Vagina (tissue), 2 donors: ENCODE data around the gene STOM. TPM values are rescaled to one million over a fixed set of nuclear protein-coding genes. Genes with fewer than 3 reads are reported as not detected.

Experiments
- DNase-seq, 2 donors: peaks; one replicate each; pipeline ENCODE4 v3.0.0-alpha.2; 2017; ENCODE audit errors: extremely low spot score in 2 of 2
- H3K27ac ChIP-seq: fragments of 200-600 bp; sonication (generic); one replicate; pipeline ENCODE4 v1.5.1; 2019
- H3K27me3 ChIP-seq: fragments of 200-600 bp; sonication (generic); one replicate; pipeline ENCODE4 v1.5.1; 2019
- H3K36me3 ChIP-seq, 2 donors: fragments of 200-600 bp; sonication (generic); one replicate each; pipeline ENCODE4 v1.5.1; 2017 to 2019
- H3K4me1 ChIP-seq: fragments of 200-600 bp; sonication (generic); one replicate; pipeline ENCODE4 v1.5.1; 2019
- H3K4me3 ChIP-seq, 2 donors: fragments of 200-600 bp; sonication (generic); 1 replicate in 1 of 2; 2 replicates in 1 of 2; pipeline ENCODE4 v1.5.1; 2016 to 2019
- H3K9me3 ChIP-seq: fragments of 200-600 bp; sonication (generic); one replicate; pipeline ENCODE4 v1.5.1; 2019
- POLR2A ChIP-seq, 2 donors: fragments of 450-650 bp; IDR thresholded peaks; one replicate each; pipeline ENCODE4 v1.6.1; 2017; ENCODE audit warnings: antibody characterized with exemption in 2 of 2, mild to moderate bottlenecking in 2 of 2, moderate library complexity in 2 of 2
- POLR2AphosphoS5 ChIP-seq, 2 donors: sonication (generic); formaldehyde crosslinking; IDR thresholded peaks; one replicate each; pipeline ENCODE4 v1.9.0; 2017; ENCODE audit warnings: antibody characterized with exemption in 2 of 2, mild to moderate bottlenecking in 2 of 2, low read depth in 1 of 2; ENCODE audit not compliant: insufficient read depth in 1 of 2
- intact Hi-C: fragments of 100-400 bp; cut with DNase I; formaldehyde crosslinking; loops from one replicate; pipeline ENCODE4 v1.15.1; 2023
- total RNA-seq: library from RNA; depleted of rRNA; stranded (reverse); fragments of >200 nt; gene quantifications from one replicate; pipeline ENCODE4 v1.2.3, GENCODE V29; 2016
- TF ChIP-seq, protein P1 (sequence below), 3 experiments: fragments of 450-650 bp in 2 of 3; fragments of 200-600 bp in 1 of 3; sonication (generic) in 1 of 3; IDR thresholded peaks; one replicate each; pipeline ENCODE4 v1.5.1; 2017 to 2019; ENCODE audit warnings: antibody characterized with exemption in 3 of 3, mild to moderate bottlenecking in 2 of 3, moderate library complexity in 2 of 3

The STOM gene
- total RNA-seq, 1 donor from 2014 or later, result 263 TPM

GRCh38 chr9:121321016-121321503 lies 49.0 kb downstream of the STOM start:
- TF ChIP-seq, protein P1, sequence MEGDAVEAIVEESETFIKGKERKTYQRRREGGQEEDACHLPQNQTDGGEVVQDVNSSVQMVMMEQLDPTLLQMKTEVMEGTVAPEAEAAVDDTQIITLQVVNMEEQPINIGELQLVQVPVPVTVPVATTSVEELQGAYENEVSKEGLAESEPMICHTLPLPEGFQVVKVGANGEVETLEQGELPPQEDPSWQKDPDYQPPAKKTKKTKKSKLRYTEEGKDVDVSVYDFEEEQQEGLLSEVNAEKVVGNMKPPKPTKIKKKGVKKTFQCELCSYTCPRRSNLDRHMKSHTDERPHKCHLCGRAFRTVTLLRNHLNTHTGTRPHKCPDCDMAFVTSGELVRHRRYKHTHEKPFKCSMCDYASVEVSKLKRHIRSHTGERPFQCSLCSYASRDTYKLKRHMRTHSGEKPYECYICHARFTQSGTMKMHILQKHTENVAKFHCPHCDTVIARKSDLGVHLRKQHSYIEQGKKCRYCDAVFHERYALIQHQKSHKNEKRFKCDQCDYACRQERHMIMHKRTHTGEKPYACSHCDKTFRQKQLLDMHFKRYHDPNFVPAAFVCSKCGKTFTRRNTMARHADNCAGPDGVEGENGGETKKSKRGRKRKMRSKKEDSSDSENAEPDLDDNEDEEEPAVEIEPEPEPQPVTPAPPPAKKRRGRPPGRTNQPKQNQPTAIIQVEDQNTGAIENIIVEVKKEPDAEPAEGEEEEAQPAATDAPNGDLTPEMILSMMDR (IDR thresholded peaks at IDR 0.05), result no peak
- TF ChIP-seq POLR2AphosphoS5 (IDR thresholded peaks at IDR 0.05; ENCODE audit: insufficient read depth in 1 of 2, low read depth in 1 of 2) (no peak), POLR2A (IDR thresholded peaks at IDR 0.05) (no peak)
- intact Hi-C loops, result no loop called here
- H3K4me1 ChIP-seq, result peaks cover 59% of the 10 kb centered on the region
- no peaks in the 10 kb centered on the region for H3K27me3 ChIP-seq
- DNase-seq, result peak in 1 of 2 donors; percentile 87
- H3K27ac ChIP-seq, result peak overlapping the region; percentile 98
- H3K4me3 ChIP-seq, result no peak overlapping the region
- H3K36me3 ChIP-seq, result peaks cover 0 to 88% of the 10 kb centered on the region in 2 donors
- H3K9me3 ChIP-seq, result no peaks in the 10 kb centered on the region

DNA sequence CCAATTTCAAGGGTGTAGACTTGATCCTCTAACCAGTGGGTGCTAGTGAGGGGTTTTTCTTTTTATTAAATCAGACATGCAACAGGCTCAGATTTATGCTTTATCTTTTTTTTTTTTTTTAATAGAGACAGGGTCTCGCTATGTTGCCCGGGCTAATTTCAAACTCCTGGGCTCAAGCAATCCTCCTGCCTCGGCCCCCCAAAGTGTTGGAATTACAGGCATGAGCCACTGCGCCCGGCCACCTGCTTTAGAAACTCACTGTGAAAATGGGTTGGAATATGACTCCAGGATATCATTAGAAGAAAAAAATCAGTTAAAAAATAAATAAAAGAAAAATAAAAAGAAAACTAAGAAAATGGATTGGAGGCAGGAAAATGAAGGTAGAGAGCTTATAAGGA lies 50.7 kb downstream of the STOM start:
- intact Hi-C loops, result loop anchor here (5.0 kb wide), 1 partner anchor 52 kb away; the partner anchor contains the start of gene GSN
- no peaks in the 10 kb centered on the region for H3K9me3 ChIP-seq
- no peak overlapping the region for H3K4me3 ChIP-seq
- H3K36me3 ChIP-seq, result peaks cover 0 to 90% of the 10 kb centered on the region in 2 donors
- no peak for DNase-seq
- peaks cover 51% of the 10 kb centered on the region for H3K4me1 ChIP-seq
- no peaks in the 10 kb centered on the region for H3K27me3 ChIP-seq
- TF ChIP-seq POLR2A (IDR thresholded peaks at IDR 0.05) (no peak), POLR2AphosphoS5 (IDR thresholded peaks at IDR 0.05; ENCODE audit: insufficient read depth in 1 of 2, low read depth in 1 of 2) (no peak)
- TF ChIP-seq, protein P1 (IDR thresholded peaks at IDR 0.05), result no peak
- H3K27ac ChIP-seq, result peak overlapping the region; percentile 98

GRCh38 chr9:121318631-121319382 lies 51.2 kb downstream of the STOM start:
- Histone ChIP-seq H3K4me3 (no peak overlapping the region), H3K9me3 (no peaks in the 10 kb centered on the region), H3K36me3 (peaks cover 0 to 90% of the 10 kb centered on the region in 2 donors), H3K4me1 (peaks cover 50% of the 10 kb centered on the region), H3K27ac (peak overlapping the region; percentile 98), H3K27me3 (no peaks in the 10 kb centered on the region)
- DNase-seq, result peak in 1 of 2 donors; percentile 87
- TF ChIP-seq, protein P1 (IDR thresholded peaks at IDR 0.05), result no peak
- TF ChIP-seq POLR2A (IDR thresholded peaks at IDR 0.05) (no peak), POLR2AphosphoS5 (IDR thresholded peaks at IDR 0.05; ENCODE audit: insufficient read depth in 1 of 2, low read depth in 1 of 2) (no peak)
- intact Hi-C loops, result loop anchor here (5.0 kb wide), 1 partner anchor 52 kb away; the partner anchor contains the start of gene GSN

DNA sequence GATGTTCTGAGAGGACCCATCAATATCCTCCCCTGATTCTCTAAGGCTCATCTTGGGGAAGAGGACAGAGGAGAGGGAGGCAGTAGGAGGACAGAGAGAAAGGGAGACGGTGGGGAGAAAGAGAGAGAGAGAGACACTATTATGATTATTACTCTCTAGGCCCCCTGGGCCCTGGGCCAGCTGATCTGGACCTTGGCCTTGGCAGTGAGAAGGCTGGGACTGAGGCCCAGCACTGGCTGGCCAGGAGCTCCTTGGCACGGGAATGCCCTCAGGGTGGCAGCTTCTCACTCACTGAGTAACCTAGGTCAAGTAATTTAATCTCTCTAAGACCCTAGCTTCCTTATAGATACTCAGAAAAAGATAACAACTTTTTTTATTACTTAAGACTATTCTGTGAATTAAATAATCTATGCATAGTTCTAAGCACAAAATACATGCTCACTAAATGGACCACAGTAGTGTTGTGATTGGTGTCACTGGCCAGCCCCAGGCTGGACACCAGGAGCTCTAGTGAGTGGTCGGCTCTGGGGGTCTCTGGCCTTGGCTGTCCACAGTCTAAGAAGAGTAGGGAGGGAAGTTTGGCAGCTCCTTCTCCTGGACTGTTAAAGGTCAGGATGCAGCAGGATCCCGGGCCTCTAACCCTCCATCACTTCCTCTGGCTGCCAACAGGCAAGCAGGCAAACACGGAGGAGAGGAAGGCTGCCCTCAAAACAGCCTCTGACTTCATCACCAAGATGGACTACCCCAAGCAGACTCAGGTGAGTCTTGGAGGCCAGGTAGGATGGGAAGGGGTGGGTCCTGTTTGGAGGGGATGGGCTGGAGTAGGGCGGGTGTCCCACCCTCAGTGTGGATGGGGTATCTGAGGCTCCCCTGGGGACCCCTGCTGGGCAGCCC lies 52.1 kb downstream of the STOM start:
- peak overlapping the region; percentile 98 for H3K27ac ChIP-seq
- intact Hi-C loops, result loop anchor here (5.0 kb wide), 1 partner anchor 51 kb away; the partner anchor contains the start of gene GSN
- H3K27me3 ChIP-seq, result no peaks in the 10 kb centered on the region
- no peak for TF ChIP-seq POLR2A (IDR thresholded peaks at IDR 0.05)
- no peak for TF ChIP-seq POLR2AphosphoS5 (IDR thresholded peaks at IDR 0.05; ENCODE audit: insufficient read depth in 1 of 2, low read depth in 1 of 2)
- TF ChIP-seq, protein P1 (IDR thresholded peaks at IDR 0.05), result no peak
- H3K9me3 ChIP-seq, result no peaks in the 10 kb centered on the region
- DNase-seq, result no peak
- no peak overlapping the region for H3K4me3 ChIP-seq
- H3K36me3 ChIP-seq, result peaks cover 0 to 90% of the 10 kb centered on the region in 2 donors
- H3K4me1 ChIP-seq, result peaks cover 49% of the 10 kb centered on the region
